Astrocyte of the spinal cord (primary cell): Measurements from ENCODE around the gene ZNF185.

Source experiments
- DNase-seq: peaks from one replicate; pipeline ENCODE4 v3.0.0; 2011; ENCODE audit warnings: low read depth, low spot score
- H3K4me3 ChIP-seq: 2 replicates; pipeline ENCODE4 v1.5.1; 2011; ENCODE audit warnings: low read depth, mild to moderate bottlenecking, low read length, moderate library complexity
- in situ Hi-C: cut with HindIII; loops from 2 replicates; pipeline ENCODE4 v1.10.0; 2017; ENCODE audit warnings: low sequenced_read_pairs
- TF ChIP-seq, protein P1 (sequence below): IDR thresholded peaks from 2 replicates; pipeline ENCODE4 v1.5.1; 2012; ENCODE audit warnings: low read depth, mild to moderate bottlenecking, low read length, inconsistent platforms

The ZNF185 gene

DNA sequence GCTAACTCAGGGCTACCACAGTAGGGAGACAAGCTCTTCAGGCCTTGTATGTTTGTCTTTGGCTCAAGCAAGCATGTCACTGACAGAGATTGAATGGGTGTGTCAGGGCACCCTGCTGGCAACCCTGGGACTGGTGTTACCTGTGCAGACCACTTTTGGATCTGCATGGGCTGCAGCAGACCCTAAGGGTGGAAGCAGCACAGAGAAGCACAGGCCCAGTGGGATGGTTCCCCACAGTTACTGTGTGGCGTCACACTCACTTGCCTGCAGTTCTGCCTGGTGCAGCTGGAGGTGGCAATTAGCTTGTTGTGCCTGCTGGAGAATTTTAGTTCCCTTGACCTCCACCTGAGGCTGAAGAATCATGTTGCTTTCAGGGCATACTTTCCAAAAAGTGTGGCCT, 46.0 kb downstream of the ZNF185 start:
- TF ChIP-seq, protein P1, sequence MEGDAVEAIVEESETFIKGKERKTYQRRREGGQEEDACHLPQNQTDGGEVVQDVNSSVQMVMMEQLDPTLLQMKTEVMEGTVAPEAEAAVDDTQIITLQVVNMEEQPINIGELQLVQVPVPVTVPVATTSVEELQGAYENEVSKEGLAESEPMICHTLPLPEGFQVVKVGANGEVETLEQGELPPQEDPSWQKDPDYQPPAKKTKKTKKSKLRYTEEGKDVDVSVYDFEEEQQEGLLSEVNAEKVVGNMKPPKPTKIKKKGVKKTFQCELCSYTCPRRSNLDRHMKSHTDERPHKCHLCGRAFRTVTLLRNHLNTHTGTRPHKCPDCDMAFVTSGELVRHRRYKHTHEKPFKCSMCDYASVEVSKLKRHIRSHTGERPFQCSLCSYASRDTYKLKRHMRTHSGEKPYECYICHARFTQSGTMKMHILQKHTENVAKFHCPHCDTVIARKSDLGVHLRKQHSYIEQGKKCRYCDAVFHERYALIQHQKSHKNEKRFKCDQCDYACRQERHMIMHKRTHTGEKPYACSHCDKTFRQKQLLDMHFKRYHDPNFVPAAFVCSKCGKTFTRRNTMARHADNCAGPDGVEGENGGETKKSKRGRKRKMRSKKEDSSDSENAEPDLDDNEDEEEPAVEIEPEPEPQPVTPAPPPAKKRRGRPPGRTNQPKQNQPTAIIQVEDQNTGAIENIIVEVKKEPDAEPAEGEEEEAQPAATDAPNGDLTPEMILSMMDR: no peak
- H3K4me3 ChIP-seq: no peak overlapping the region
- in situ Hi-C loops: no loop called here
- no peak for DNase-seq

DNA sequence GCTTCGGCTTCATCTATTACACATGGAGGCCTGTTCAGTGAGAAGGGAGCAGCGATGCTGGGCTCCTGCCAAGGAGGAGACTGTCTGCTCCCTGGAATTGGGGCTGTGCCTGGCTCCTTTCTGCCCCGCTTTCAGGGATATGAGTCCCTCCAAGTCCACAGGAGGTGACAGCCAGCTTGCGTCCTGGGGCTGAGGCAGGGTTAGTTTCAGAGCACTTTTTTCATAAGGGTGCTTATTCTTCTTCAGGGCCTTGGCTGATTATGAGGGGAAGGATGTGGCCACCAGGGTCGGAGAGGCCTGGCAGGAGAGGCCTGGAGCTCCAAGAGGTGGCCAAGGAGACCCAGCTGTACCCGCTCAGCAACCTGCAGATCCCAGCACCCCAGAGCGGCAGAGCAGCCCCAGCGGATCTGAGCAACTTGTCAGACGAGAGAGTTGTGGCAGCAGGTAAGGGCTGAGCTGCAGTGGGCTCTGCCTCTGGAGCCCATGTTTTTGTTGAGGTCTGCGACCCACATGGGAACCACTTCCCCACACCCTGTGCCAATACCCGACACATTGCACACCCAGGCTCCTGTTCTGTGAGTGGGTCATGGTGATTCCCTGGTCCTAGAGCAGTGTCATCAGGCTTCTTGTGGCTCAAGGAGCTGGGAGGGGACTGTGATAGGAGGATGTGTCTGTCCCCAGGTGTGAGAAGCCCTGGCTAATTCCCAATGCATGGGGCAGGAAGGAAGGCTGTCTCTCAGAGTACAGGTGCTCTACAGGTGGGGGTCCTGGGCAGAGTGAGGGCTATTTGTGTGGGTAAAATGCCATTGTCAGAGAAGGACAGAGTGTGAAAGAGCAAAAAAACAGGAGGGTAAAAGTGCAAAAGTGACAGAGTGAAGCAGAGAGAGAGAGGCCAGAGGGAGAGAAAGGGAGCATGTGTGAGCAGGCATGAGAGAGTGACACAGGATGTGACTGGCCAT, 47.4 kb downstream of the ZNF185 start:
- no peak overlapping the region for H3K4me3 ChIP-seq
- TF ChIP-seq, protein P1: no peak
- no peak for DNase-seq
- in situ Hi-C loops: no loop called here

DNA sequence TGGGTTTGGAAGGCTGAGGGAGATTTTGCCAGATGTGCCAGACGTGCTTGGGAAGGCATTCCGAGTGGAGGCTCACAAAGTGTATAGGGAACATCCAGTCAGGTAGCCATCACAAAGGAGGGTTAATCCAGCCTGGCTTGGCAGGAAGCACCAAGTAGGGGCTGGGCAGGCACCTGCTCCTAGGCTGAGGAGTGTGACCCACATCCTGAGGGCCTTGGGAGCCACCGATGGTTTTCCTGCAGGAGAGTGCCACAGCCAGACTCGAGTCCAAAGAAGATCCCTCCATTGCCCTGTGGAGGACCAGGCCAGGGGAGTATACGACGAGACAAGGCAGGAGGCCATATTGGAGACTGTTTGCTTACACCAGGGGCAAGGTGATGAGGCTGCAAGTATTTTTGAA, 48.8 kb downstream of the ZNF185 start:
- no peak for DNase-seq
- no peak overlapping the region for H3K4me3 ChIP-seq
- in situ Hi-C loops: no loop called here
- TF ChIP-seq, protein P1: no peak
